Stimulated activated CD4-positive, alpha-beta T cell treated with anti-CD3 and anti-CD28 coated beads, Interleukin-4, amount 100 ng/mL, for 24 hours (primary cell): ENCODE measurements around the gene UNK.
A peak's percentile ranks its signal among the peaks of the same experiment; 100 is the strongest.
"Not testable (repeated sequence)": the region's sequence is repeated elsewhere in the genome, so short reads cannot be mapped to it uniquely, and the experiment has no call there.

Source experiments
- DNase-seq: peaks from one replicate; pipeline ENCODE4 v3.0.0-alpha.2; 2020

The UNK gene

GRCh38 chr17:75807861-75808260 lies 23.3 kb downstream of the UNK start:
- DNase-seq, result no peak

- no peak for DNase-seq
Measured at GRCh38 chr17:75808549-75808904, 23.9 kb downstream of the UNK start.

- DNase-seq, result no peak
Measured at GRCh38 chr17:75808905-75809621, 24.5 kb downstream of the UNK start.

GRCh38 chr17:75809631-75810111 lies 25.1 kb downstream of the UNK start:
- DNase-seq, result no peak

- DNase-seq, result no peak
Measured at GRCh38 chr17:75810216-75810615, 25.6 kb downstream of the UNK start.

GRCh38 chr17:75810756-75811155 lies 26.1 kb downstream of the UNK start:
- not testable (repeated sequence) for DNase-seq

- no peak for DNase-seq
Measured at GRCh38 chr17:75811174-75811573, 26.6 kb downstream of the UNK start.

GRCh38 chr17:75812096-75813013 lies 27.7 kb downstream of the UNK start:
- no peak for DNase-seq

- DNase-seq, result no peak
Measured at GRCh38 chr17:75813081-75814020, 28.7 kb downstream of the UNK start.

GRCh38 chr17:75814021-75814395 lies 29.4 kb downstream of the UNK start:
- DNase-seq, result no peak

GRCh38 chr17:75814900-75815373 lies 30.3 kb downstream of the UNK start:
- no peak for DNase-seq

- DNase-seq, result no peak
Measured at GRCh38 chr17:75815399-75815798, 30.8 kb downstream of the UNK start.

- no peak for DNase-seq
Measured at GRCh38 chr17:75816693-75817092, 32.1 kb downstream of the UNK start.

GRCh38 chr17:75817571-75817970 lies 33.0 kb downstream of the UNK start:
- DNase-seq, result no peak

GRCh38 chr17:75818326-75818885 lies 33.8 kb downstream of the UNK start:
- no peak for DNase-seq

- DNase-seq, result no peak
Measured at GRCh38 chr17:75819116-75819515, 34.5 kb downstream of the UNK start.

GRCh38 chr17:75819678-75820077 lies 35.1 kb downstream of the UNK start:
- no peak for DNase-seq

GRCh38 chr17:75820094-75821080 lies 35.8 kb downstream of the UNK start:
- DNase-seq, result no peak

- DNase-seq, result no peak
Measured at GRCh38 chr17:75821552-75821951, 36.9 kb downstream of the UNK start.

- peak; percentile 20 for DNase-seq
Measured at GRCh38 chr17:75822119-75822799, 37.7 kb downstream of the UNK start.

- DNase-seq, result no peak
Measured at GRCh38 chr17:75822800-75823166, 38.2 kb downstream of the UNK start.
